PC-3 (cell line): Measurements from ENCODE around the gene OLFM3. TPM values are rescaled to one million over a fixed set of nuclear protein-coding genes. Genes with fewer than 3 reads are reported as not detected.

Experiments used
- ATAC-seq: fragments of 200-7000 bp; cut with Tn5 transposase; 2 replicates; pipeline ENCODE4 v1.9.1; 2020; ENCODE audit warnings: mild to moderate bottlenecking, moderate library complexity
- BruUV-seq: library from RNA; stranded (reverse); fragments of 400-500 nt; replicated peaks from 2 replicates; lab custom pipeline; 2021; lab: Mats Ljungman, UMichigan
- CTCF ChIA-PET: fragments of 300-600 bp; sonication (Branson Sonifier 250); formaldehyde crosslinking; loops from one replicate; lab custom pipeline; 2022; ENCODE audit warnings: antibody characterized with exemption; lab: Charles Lee
- POLR2A ChIA-PET: fragments of 300-600 bp; sonication (Branson Sonifier 250); formaldehyde crosslinking; loops from one replicate; lab custom pipeline; 2022; ENCODE audit warnings: antibody characterized with exemption; ENCODE audit not compliant: unreplicated experiment; lab: Charles Lee
- DNase-seq: peaks from one replicate; pipeline ENCODE4 v3.0.0-alpha.2; 2015
- H2AFZ ChIP-seq: fragments of 300-600 bp; sonication (generic); 2 replicates; pipeline ENCODE4 v1.6.0; 2016; ENCODE audit warnings: antibody characterized with exemption, low read length
- H3F3A ChIP-seq: fragments of 300-600 bp; sonication (generic); one replicate; pipeline ENCODE4 v1.6.0; 2017; ENCODE audit warnings: antibody characterized with exemption, low read length, control low read depth, mild to moderate bottlenecking; ENCODE audit not compliant: unreplicated experiment
- H3K27ac ChIP-seq: fragments of 300-600 bp; sonication (generic); 2 replicates; pipeline ENCODE4 v1.5.1; 2016; ENCODE audit warnings: mild to moderate bottlenecking, low read length
- H3K27me3 ChIP-seq: fragments of 300-600 bp; sonication (generic); 2 replicates; pipeline ENCODE4 v1.6.1; 2016; ENCODE audit warnings: low read length, mixed read lengths
- H3K36me3 ChIP-seq: fragments of 300-600 bp; sonication (generic); 2 replicates; pipeline ENCODE4 v1.6.1; 2016; ENCODE audit warnings: low read depth, mixed run types, low read length, mixed read lengths
- H3K4me1 ChIP-seq: fragments of 300-600 bp; sonication (generic); 2 replicates; pipeline ENCODE4 v1.5.1; 2016; ENCODE audit warnings: low read length; ENCODE audit not compliant: insufficient read depth
- H3K4me2 ChIP-seq: fragments of 300-600 bp; sonication (generic); 2 replicates; pipeline ENCODE4 v1.6.0; 2016; ENCODE audit warnings: low read length
- H3K4me3 ChIP-seq: fragments of 300-600 bp; sonication (generic); 2 replicates; pipeline ENCODE4 v1.5.1; 2016; ENCODE audit warnings: mild to moderate bottlenecking, low read length, mixed read lengths
- H3K79me2 ChIP-seq: fragments of 300-600 bp; sonication (generic); 2 replicates; pipeline ENCODE4 v1.6.1; 2017; ENCODE audit warnings: low read length, mixed read lengths
- H3K9ac ChIP-seq: fragments of 300-600 bp; sonication (generic); 2 replicates; pipeline ENCODE4 v1.6.0; 2016; ENCODE audit warnings: mild to moderate bottlenecking, low read length
- H3K9me2 ChIP-seq: fragments of 300-600 bp; sonication (generic); replicated peaks from 2 replicates; pipeline ENCODE4 v1.6.1; 2016; ENCODE audit warnings: mixed run types, low read length, mixed read lengths
- H3K9me3 ChIP-seq: fragments of 300-600 bp; sonication (generic); 2 replicates; pipeline ENCODE4 v1.6.1; 2016; ENCODE audit warnings: low read length, mixed read lengths
- H4K20me1 ChIP-seq: fragments of 300-600 bp; sonication (generic); 2 replicates; pipeline ENCODE4 v1.6.1; 2016; ENCODE audit warnings: low read length, mixed read lengths
- CTCF ChIP-seq: fragments of 300-600 bp; sonication (generic); conservative IDR thresholded peaks from 2 replicates; pipeline ENCODE4 v1.5.1; 2017; ENCODE audit warnings: antibody characterized with exemption, low read depth, mild to moderate bottlenecking, low read length
- EZH2 ChIP-seq: fragments of 300-600 bp; sonication (generic); IDR thresholded peaks from one replicate; pipeline ENCODE4 v1.6.1; 2017; ENCODE audit warnings: antibody characterized with exemption, mild to moderate bottlenecking, low read length; ENCODE audit not compliant: unreplicated experiment
- EZH2phosphoT487 ChIP-seq: fragments of 300-600 bp; sonication (generic); IDR thresholded peaks from 2 replicates; pipeline ENCODE4 v1.6.1; 2018; ENCODE audit warnings: mild to moderate bottlenecking, antibody characterized with exemption, low read length, borderline replicate concordance
- intact Hi-C: fragments of 100-400 bp; cut with micrococcal nuclease; formaldehyde crosslinking; loops from 2 replicates; pipeline ENCODE4 v1.9.0; 2023
- total RNA-seq: library from RNA; depleted of rRNA; stranded (reverse); fragments of >200 nt; gene quantifications from 2 replicates; pipeline ENCODE4 v1.2.3, GENCODE V29; 2014

OLFM3 gene
- total RNA-seq, 1 experiment from 2014 or later = not detected

- Histone ChIP-seq H3K4me2 (no peak overlapping the region), H3K4me1 (peaks cover 4% of the 10 kb centered on the region; the same call in 1 of the 2 replicates), H3K9me2 (no peaks in the 10 kb centered on the region), H3K79me2 (no peaks in the 10 kb centered on the region), H3K9me3 (no peaks in the 10 kb centered on the region), H3K9ac (no peak overlapping the region), H2AFZ (no peak overlapping the region), H3K27me3 (peaks cover 24% of the 10 kb centered on the region), H3K36me3 (no peaks in the 10 kb centered on the region), H3F3A (no peaks in the 10 kb centered on the region), H3K27ac (no peak overlapping the region), H4K20me1 (no peaks in the 10 kb centered on the region), H3K4me3 (no peak overlapping the region)
- ATAC-seq (no peak), DNase-seq (no peak)
- intact Hi-C loops = no loop called here
- TF ChIP-seq CTCF = no peak
- no peak for TF ChIP-seq EZH2
- no peak for TF ChIP-seq EZH2phosphoT487
- POLR2A ChIA-PET = no interaction called here
- BruUV-seq = no TSS peak
- CTCF ChIA-PET = interaction anchor here (0.6 kb wide), 1 partner anchor 1684 kb away, joined by 3 read pairs; no protein-coding TSS in a partner anchor
Observed at GRCh38 chr1:101846820-101847219, 149.9 kb downstream of the OLFM3 start.

GRCh38 chr1:101843160-101843559, 153.6 kb downstream of the OLFM3 start:
- ATAC-seq = no peak
- H3F3A ChIP-seq = no peaks in the 10 kb centered on the region

GRCh38 chr1:101841824-101842223, 154.9 kb downstream of the OLFM3 start:
- Histone ChIP-seq H3K4me1 (no peaks in the 10 kb centered on the region), H3F3A (no peaks in the 10 kb centered on the region), H3K9ac (no peak overlapping the region), H3K27me3 (peaks cover 33% of the 10 kb centered on the region), H3K4me2 (no peak overlapping the region), H4K20me1 (no peaks in the 10 kb centered on the region), H3K27ac (no peak overlapping the region), H3K36me3 (no peaks in the 10 kb centered on the region), H3K9me3 (no peaks in the 10 kb centered on the region), H2AFZ (no peak overlapping the region), H3K79me2 (no peaks in the 10 kb centered on the region), H3K9me2 (no peaks in the 10 kb centered on the region), H3K4me3 (no peak overlapping the region)
- intact Hi-C loops = no loop called here
- TF ChIP-seq CTCF = no peak
- TF ChIP-seq EZH2 = no peak
- TF ChIP-seq EZH2phosphoT487 = no peak
- DNase-seq = no peak
- no TSS peak for BruUV-seq
- ChIA-PET CTCF (no interaction called here), POLR2A (no interaction called here)
- no peak for ATAC-seq

More at GRCh38 chr1:101843160-101843559, 153.6 kb downstream of the OLFM3 start:
- POLR2A ChIA-PET = no interaction called here
- peaks cover 31% of the 10 kb centered on the region for H3K27me3 ChIP-seq
- H3K36me3 ChIP-seq = no peaks in the 10 kb centered on the region
- TF ChIP-seq EZH2phosphoT487 = no peak
- no peaks in the 10 kb centered on the region for H3K9me2 ChIP-seq
- no peak overlapping the region for H3K9ac ChIP-seq
- intact Hi-C loops = no loop called here
- no peak overlapping the region for H3K4me2 ChIP-seq
- no peak overlapping the region for H3K4me3 ChIP-seq
- no peaks in the 10 kb centered on the region for H3K79me2 ChIP-seq
- H2AFZ ChIP-seq = no peak overlapping the region
- H3K27ac ChIP-seq = no peak overlapping the region
- BruUV-seq = no TSS peak
- H4K20me1 ChIP-seq = no peaks in the 10 kb centered on the region
- CTCF ChIA-PET = no interaction called here
- no peaks in the 10 kb centered on the region for H3K9me3 ChIP-seq
- H3K4me1 ChIP-seq = no peaks in the 10 kb centered on the region
- no peak for DNase-seq
